Left renal cortex interstitium (tissue), 4 donors: Measurements from ENCODE around the gene TSPAN15. TPM values are rescaled to one million over a fixed set of nuclear protein-coding genes. Genes with fewer than 3 reads are reported as not detected.

ENCODE experiments used
- DNase-seq, 4 donors: peaks; one replicate each; pipeline ENCODE4 v3.0.0-alpha.2; 2013; ENCODE audit warnings: low read depth in 4 of 4, low spot score in 2 of 4, missing footprints in 1 of 4
- polyA plus RNA-seq, 4 donors: library from polyadenylated mRNA; unstranded; fragments of 120-200 nt; gene quantifications; one replicate each; pipeline ENCODE4 v1.2.1, GENCODE V29; 2013; ENCODE audit not compliant: insufficient read length in 4 of 4

TSPAN15 gene
- polyA plus RNA-seq, 4 donors = 56.4 to 70.7 (median 63.6) TPM

DNA sequence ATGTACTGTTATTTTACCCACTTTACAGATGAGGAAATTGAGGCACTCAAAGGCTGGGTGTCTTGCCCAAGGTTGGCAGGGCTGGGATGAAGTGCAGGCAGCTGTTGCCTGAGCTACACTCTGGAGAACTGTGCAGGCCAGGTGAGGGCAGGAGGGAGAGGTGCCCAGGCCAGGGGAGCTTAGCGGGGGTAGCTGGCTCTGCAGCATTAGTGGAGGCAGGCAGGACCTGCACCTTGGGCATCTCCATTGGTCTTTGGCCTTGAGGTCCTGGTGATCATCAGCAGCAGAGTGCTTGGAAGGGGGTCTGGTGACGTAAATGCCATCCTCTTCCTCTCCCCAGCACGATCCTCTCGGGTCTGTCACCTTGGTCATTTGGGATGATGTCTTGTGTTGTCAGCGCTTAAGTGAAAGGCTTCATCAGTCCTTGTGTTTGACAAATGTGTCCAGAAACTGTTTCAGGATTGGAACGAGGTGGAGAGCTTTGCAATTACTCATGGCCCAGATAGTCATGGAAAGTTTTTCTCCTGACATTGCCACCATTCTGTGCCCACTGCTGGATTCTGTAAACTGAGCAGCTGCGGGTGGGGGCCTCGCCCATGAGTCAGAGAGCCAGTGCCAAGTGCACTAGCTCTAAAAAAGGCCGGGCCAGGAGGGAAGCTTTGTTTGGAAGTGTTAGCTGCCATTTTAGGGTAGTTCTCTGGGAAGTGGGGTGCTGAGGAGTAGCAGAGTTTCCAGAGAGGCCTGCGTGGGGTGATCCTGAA, 47.6 kb downstream of the TSPAN15 start:
- no peak for DNase-seq

DNA sequence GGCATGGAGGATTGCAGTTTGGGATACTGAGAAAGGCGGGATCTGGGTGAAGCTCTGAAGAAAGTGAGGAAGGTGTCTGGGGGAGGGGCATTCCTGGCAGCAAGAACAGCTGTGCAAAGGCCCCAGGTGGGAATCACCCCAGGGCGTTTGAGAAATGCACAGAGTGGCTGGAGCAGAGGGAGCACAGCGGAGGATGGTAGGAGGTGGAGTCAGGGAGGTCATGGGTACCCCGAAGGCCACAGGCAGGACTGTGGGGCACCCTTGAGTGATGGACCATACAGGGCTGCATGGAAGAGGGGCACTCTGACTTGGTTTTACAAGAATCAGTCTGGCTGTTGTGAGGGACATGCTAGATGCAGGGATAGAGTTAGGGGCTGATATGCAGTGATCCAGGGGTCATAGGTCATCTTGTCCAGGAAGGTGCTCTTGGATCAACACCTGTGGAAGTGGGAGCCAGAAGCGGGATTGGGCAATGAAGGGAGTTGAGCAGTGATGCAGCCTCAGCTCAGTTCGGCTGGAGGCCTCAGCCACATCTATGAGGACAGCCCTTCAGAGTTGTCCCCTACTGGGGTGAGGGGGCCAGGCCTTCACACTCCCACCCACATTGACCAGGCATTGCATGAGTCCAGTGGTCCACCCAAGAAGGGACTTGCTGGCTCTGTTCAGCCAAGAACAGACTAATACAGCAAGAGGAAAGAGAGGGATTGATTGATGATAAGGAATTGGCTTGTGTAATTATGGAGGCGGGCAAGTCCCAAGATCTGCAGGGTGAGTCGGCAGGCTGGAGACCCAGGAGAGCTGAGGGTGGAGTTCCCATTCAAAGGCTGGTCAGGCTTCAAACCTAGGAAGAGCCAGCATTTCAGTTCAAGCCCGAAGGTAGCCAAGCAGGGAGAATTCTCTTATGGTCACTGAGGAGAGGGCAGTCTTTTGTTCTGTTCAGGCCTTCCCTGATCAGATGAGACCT, 48.7 kb downstream of the TSPAN15 start:
- no peak for DNase-seq

DNA sequence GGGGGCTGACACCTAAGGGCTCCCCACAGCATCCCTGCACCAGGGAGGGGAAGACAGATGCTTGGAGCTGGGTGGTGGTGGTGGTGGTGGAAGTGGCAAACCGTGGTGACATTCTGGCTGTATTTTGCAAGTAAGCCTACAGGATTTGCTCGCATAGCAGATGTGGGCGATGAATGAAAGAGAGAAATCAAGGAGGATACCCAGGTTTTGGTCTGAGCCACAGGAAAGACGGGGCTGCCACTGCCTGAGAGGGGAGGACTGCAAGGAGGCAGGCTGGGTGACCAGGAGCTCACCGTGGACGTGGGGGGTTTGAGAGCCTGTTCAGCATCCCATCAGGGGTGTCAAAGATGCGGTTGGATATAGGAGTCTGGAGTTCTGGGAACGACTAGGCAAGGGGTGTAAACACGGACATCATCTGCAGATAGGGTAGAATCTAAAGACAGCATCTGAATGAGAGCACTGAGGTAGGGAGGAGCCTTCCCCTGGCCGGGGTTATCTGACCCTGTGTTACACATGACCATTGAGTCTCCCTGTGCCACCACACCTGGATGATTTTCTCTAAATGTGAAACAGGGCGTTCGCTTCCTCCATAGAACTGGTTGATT, 49.7 kb downstream of the TSPAN15 start:
- no peak for DNase-seq

DNA sequence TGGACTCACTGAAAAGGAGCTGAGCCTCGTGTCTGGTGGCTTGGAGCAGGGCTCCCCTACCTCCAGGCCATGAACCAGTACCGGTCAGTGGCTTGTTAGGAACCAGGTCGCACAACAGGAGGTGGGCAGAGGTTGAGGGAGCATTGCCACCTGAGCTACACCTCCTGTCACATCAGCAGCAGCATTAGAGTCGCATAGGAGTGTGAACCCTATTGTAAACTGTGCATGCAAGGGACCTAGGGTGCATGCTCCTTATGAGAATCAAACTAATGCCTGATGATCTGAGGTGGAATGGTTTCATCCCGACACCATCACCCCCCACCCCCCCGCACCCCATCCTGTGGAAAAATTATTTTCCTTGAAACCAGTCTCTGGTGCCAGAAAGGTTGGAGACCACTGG, 50.4 kb downstream of the TSPAN15 start:
- DNase-seq = no peak

DNA sequence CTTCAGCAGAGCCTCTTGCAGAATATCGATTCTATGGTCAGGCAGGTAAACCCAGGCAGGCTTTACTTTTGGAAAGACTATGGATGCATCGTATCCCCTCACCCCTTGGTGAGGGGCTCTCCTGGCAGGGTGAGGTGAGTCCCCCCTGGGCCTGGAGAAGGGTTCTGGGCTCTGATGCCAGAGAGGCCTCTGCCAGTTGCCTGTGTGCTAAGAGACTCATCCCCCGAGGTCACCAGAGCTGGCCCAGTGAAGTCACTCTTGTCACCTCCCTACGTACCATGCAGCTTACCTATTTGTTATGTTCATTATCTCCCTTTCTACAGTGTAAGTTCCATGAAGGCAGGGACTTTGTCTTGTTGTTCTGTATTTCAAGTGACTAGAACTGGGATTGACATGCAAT, 51.3 kb downstream of the TSPAN15 start:
- no peak for DNase-seq

DNA sequence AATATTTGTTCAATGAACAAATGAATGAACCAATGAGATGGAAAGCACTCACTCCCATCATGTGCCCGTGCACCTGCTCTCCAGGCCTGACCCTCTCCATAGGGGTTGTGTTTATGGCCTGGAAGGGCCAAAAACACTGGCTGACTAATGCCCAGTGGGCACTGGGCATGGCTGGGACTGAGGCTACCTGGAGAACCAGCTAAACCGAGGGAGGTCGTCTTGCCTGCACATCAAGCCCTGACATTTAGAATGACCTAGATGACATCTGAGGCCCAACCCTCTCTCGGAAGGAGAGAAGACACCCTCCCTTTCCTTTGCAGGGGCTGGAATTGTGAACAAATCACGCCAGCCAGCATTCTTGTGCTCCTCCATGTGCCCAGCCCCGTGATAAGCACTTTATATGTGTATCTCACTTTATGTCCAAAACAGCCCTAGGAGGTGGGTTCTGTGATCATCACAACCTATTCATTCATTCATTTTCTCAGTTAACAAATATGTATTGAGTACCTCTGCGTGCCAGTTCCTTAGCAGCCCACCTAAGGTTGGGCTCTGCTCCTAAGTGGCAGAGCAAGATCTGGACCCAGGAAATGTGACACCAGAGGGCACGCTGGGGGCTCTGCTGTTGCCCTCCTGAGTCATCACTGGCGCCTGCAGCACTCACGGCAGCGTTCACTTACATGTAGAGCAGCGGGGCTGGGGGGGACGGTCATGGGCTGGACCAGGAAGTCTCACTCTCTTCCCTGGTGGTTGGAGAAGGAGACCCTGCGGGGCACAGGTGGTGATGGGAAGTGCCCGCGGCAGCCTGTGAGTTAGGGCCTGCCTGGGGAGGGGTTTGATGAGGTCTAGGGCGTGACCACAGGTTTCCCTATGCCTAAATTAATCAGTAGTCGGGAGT, 52.0 kb downstream of the TSPAN15 start:
- DNase-seq = no peak

DNA sequence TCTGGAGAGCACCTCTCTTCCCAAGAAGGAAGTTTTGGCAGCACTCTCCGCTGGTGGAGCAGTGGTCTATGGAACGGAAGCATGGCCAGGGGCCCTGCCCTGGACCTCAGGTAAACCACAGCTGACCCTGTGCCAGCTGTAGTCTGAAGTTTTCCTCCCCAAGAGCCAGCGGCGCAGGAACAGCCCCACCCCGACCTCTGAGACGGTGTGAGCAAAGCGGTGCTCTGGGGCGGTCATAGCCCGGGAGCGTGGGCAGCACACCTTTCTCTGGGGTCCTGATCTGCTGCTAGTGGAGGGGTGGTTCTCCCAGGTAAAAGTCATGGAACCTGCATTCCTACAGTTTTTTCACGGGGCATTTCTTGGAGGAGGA, 52.6 kb downstream of the TSPAN15 start:
- no peak for DNase-seq

DNA sequence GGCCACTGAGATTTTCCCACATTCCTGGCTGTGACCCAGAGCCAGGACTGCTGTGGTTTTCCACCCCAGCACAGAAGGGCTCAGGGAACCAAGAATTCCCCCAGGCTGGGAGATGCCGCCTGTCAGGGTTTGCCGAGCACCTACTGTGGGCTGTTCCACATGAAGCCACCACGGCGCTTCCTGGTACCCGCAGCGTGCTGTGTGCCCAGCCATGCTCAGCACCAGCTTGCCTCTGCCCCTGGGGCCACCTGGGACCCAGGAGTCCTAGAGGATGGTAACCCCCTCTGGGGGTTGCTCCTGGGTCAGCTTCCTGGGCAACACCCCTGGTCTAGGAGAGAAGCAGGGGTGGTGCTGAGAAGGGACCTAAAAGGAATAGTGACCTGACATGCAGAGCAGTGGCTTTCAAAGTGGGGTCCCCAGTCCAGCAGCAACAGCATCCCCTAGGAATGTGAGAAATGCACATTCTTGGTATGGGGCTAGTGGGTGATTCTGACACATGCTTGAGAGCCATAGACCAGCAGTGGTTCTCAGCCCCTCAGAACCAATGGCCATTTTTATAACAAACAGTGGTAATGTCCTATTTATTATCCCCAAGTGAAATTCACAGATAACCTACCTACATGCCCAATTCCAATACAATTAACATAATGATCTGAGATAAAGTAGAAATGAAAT, 53.4 kb downstream of the TSPAN15 start:
- no peak for DNase-seq

DNA sequence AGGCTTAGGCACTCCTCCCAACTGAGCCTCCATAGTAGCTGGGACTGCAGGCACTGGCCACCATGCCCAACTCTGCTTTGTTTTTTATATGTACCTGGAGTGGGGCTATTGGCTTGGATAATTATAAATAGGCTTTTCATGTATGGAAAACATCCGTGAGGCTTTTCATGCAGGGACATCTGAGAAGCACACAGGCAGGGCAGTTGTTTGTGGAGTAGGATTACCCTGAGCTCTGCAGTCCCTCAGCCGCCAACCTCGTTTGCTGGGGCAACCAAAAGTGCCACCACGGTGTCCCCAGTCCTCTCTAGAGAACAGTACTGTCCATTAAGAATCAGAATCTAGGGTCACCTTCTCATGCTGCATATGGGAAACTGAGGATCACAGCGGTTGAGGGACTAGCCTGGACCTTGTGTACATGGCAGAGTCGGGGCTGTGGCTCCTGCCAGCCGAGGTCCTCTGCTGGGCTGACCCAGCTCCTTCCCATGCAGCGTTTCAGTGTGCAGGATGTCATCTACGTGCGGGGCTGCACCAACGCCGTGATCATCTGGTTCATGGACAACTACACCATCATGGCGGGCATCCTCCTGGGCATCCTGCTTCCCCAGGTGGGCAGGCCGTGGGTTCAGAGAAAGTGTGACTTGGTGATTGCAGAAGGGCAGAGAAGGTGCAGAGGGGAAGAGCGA, 54.5 kb downstream of the TSPAN15 start:
- DNase-seq = no peak

DNA sequence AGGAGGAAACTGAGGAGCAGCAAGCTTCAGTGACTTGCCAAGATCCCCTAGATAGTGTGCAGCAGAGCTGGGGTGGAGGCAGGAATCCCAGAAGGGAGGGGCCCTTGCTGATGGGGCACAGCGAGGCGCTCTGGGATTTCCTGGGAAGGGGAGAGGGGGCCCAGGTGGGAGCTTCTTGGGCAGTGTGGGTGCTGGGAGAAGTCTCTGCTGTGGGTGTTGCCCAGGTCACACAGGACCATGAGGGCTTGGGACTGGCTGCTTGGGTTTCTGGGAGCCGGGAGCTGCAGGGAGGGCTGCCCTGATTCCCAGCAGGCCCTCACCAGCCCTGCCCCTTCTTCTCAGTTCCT, 55.2 kb downstream of the TSPAN15 start:
- no peak for DNase-seq

DNA sequence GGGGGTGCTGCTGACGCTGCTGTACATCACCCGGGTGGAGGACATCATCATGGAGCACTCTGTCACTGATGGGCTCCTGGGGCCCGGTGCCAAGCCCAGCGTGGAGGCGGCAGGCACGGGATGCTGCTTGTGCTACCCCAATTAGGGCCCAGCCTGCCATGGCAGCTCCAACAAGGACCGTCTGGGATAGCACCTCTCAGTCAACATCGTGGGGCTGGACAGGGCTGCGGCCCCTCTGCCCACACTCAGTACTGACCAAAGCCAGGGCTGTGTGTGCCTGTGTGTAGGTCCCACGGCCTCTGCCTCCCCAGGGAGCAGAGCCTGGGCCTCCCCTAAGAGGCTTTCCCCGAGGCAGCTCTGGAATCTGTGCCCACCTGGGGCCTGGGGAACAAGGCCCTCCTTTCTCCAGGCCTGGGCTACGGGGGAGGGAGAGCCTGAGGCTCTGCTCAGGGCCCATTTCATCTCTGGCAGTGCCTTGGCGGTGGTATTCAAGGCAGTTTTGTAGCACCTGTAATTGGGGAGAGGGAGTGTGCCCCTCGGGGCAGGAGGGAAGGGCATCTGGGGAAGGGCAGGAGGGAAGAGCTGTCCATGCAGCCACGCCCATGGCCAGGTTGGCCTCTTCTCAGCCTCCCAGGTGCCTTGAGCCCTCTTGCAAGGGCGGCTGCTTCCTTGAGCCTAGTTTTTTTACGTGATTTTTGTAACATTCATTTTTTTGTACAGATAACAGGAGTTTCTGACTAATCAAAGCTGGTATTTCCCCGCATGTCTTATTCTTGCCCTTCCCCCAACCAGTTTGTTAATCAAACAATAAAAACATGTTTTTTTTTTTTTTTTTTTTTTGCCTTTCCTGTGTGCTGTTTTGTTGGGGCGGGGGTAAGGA, 55.8 kb downstream of the TSPAN15 start:
- DNase-seq = no peak

DNA sequence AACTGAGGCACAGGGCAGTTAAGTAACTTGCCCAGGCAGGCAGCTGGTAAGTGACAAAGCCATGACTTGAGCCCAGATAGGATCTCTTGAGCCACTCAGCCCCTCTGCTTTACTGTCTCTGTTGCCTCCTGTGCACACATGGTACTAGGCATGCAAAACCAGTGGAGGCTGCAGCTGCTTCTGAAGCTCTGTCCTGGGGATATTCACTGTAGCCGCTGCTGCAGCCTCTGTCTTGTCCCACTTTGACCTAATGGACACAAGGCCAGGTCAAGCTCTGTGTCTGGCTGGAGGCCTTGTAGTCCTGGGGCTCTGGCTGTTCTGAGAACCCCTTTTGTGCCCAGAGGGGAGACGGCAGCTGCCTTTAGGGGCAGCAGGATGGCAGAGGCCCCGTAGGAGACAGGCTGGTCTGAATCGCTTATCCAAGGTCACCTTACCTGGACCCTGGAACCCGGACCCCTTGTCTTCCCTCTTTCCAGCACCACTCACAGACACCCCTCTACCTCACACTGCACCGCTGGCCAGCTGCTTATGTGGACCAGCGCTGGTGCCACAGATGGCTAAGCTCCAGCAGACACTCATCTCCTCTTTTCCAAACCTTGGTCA, 57.6 kb downstream of the TSPAN15 start:
- no peak for DNase-seq

DNA sequence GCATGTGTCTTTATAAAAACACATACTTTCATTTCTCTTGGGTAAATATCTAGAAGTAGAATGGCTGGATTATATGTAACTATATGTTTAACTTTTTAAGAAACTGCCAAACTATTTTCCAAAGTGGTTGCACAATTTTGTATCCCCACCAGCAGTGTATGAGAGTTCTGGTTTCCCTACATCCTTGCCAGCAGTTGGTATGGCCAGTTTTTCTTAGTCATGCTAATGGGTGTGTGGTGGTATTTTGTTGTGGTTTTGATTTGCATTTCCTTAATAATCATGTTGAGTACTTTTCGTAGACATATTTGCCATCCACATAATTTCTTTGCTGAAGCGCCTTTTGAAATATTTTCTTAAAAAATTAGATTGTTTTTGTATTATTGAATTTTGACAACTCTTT, 61.6 kb downstream of the TSPAN15 start:
- no peak for DNase-seq

DNA sequence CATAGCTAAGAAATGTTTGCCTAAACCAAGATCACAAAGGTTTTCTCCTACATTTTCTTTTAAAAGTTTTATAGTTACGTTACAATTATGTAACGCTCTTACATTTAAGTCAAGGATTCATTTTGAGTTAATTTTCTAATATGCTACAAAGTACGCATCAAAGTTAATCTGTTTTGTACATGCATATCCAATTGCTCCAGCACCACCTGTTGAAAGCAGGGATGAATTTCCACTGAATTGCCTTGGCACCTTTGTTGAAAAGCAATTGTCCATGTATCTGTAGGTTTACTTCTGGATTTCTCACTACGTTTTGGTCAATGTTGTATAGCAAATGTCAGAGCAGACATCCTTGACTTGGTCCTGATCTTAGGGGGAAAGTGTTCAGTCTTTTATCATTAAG, 62.4 kb downstream of the TSPAN15 start:
- no peak for DNase-seq

DNA sequence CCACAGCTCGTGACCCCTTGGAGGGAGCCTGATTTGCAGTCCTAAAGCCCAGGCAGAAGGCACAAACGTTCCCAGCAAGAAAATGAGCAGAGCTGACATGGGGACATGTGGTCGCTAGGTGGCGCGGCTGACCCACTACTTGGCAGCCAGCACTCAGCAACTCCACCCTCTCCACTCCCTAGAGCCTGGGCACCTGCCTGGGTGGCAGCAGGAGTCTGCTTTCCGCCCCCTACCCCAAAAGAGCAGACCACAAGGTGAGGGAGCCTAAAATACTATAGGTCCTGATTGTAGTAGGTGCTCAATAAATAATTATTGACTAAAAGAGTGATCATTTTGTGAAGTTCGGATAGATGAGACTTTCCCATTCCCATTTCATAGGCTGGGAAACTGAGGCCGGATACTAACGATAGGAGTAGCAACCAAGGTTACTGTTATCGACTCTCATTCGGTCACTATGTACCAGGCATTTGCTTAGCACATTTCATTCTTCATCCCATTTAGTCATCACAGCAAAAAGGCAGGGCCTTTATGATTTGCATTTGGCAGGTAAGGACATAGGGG, 64.5 kb downstream of the TSPAN15 start:
- no peak for DNase-seq

DNA sequence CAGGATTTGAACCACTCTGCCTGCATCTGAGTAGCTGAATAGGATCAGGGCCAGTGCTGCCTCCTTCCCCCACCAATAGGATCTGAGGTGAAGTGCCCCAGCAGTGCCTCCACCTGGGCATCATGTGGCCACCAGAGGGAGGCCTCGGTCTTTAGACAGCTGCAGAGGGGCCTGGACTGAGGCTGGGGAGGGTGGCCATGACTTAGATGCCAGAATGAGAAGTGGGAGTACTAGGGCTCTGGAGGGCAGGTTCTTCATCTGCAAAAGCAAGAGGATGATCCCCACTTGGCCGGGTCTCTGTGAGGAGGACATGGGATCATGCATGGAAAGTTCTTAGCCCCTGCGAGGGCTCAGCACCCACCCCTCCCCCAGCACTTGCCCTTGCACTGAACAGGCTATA, 65.1 kb downstream of the TSPAN15 start:
- no peak for DNase-seq

DNA sequence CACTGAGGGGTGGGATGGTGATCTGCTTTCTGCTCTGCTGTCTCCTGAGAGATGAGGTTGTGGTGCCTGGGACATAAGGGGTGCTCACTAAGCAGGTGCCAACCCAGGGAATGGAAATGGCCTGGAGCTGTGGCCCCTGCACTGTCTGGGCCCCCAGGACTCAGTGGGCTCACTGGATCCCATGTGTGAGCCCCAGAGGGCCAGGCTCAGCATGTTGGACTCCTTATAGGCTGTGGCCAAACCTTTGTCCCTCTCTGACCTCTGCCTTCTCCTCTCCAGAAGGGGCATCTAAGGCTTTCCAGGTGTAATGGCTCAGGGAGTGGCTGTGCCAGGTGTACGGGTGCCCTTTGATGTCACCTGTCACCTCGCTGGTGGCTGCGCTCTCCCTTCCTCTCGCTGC, 65.5 kb downstream of the TSPAN15 start:
- no peak for DNase-seq
